D721Med (cell line): ENCODE measurements around the gene HPSE2.

Source experiments
- DNase-seq: peaks from one replicate; pipeline ENCODE4 v3.0.0; 2011; ENCODE audit warnings: low spot score; ENCODE audit not compliant: insufficient read length
- FAIRE-seq: peaks from 2 replicates; lab custom pipeline; 2011; peaks lifted over from hg19 to GRCh38; lab: Jason Lieb, UNC
- CTCF ChIP-seq: IDR thresholded peaks from 2 replicates; pipeline ENCODE4 v1.5.1; 2012; ENCODE audit warnings: mild to moderate bottlenecking, control low read depth; ENCODE audit not compliant: insufficient read depth; ENCODE audit errors: missing control alignments

The HPSE2 gene

GRCh38 chr10:98950106-98950505, 285.5 kb downstream of the HPSE2 start:
- no peak for DNase-seq
- TF ChIP-seq CTCF = no peak
- no peak for FAIRE-seq

GRCh38 chr10:98949306-98949705, 286.3 kb downstream of the HPSE2 start:
- no peak for TF ChIP-seq CTCF
- FAIRE-seq (no peak), DNase-seq (no peak)

- DNase-seq (no peak), FAIRE-seq (no peak)
- no peak for TF ChIP-seq CTCF
Measured at GRCh38 chr10:98943681-98944080, 292.0 kb downstream of the HPSE2 start.

GRCh38 chr10:98929709-98930108, 305.9 kb downstream of the HPSE2 start:
- no peak for TF ChIP-seq CTCF
- DNase-seq (no peak), FAIRE-seq (no peak)

GRCh38 chr10:98925651-98926050, 310.0 kb downstream of the HPSE2 start:
- DNase-seq = no peak
- no peak for TF ChIP-seq CTCF
- no peak for FAIRE-seq

GRCh38 chr10:98924526-98924925, 311.1 kb downstream of the HPSE2 start:
- no peak for FAIRE-seq
- DNase-seq = no peak
- no peak for TF ChIP-seq CTCF

- TF ChIP-seq CTCF = no peak
- FAIRE-seq (no peak), DNase-seq (no peak)
Measured at GRCh38 chr10:98921316-98921715, 314.3 kb downstream of the HPSE2 start.
